PC-9 (cell line): ENCODE data around the gene POLE4. TPM values are rescaled to one million over a fixed set of nuclear protein-coding genes. Genes with fewer than 3 reads are reported as not detected.

Experiments
- BruUV-seq: library from RNA; stranded (reverse); fragments of 400-500 nt; replicated peaks from 2 replicates; lab custom pipeline; 2021; lab: Mats Ljungman, UMichigan
- CTCF ChIA-PET: fragments of 300-600 bp; sonication (Branson Sonifier 250); formaldehyde crosslinking; loops from one replicate; lab custom pipeline; 2022; ENCODE audit warnings: antibody characterized with exemption; lab: Charles Lee
- POLR2A ChIA-PET: fragments of 300-600 bp; sonication (Branson Sonifier 250); formaldehyde crosslinking; loops from one replicate; lab custom pipeline; 2022; ENCODE audit warnings: antibody characterized with exemption; ENCODE audit not compliant: unreplicated experiment; lab: Charles Lee
- DNase-seq, 2 experiments: peaks; one replicate each; pipeline versions ENCODE4 v3.0.0 to v3.0.0-alpha.2; 2015 to 2022; ENCODE audit warnings: mixed read lengths in 1 of 2
- H2AFZ ChIP-seq: fragments of 200-600 bp; sonication (generic); 2 replicates; pipeline ENCODE4 v1.8.1; 2017; ENCODE audit warnings: antibody characterized with exemption
- H3F3A ChIP-seq: fragments of 200-600 bp; sonication (generic); 2 replicates; pipeline ENCODE4 v1.8.1; 2017; ENCODE audit warnings: antibody characterized with exemption, mild to moderate bottlenecking, low read depth; ENCODE audit not compliant: insufficient read depth
- H3K27ac ChIP-seq: fragments of 200-600 bp; sonication (generic); 2 replicates; pipeline ENCODE4 v1.6.1; 2016; ENCODE audit warnings: mixed run types
- H3K27me3 ChIP-seq: fragments of 200-600 bp; sonication (generic); 2 replicates; pipeline ENCODE4 v1.6.1; 2016; ENCODE audit warnings: low read depth, mixed run types; ENCODE audit not compliant: insufficient read depth
- H3K36me3 ChIP-seq: fragments of 200-600 bp; sonication (generic); 2 replicates; pipeline ENCODE4 v1.6.1; 2016; ENCODE audit warnings: low read depth, mixed run types
- H3K4me1 ChIP-seq: fragments of 200-600 bp; sonication (generic); replicated peaks from 2 replicates; pipeline ENCODE4 v1.6.1; 2016; ENCODE audit warnings: mixed run types; ENCODE audit not compliant: insufficient read depth
- H3K4me2 ChIP-seq: fragments of 200-600 bp; sonication (generic); 2 replicates; pipeline ENCODE4 v1.6.1; 2017; ENCODE audit warnings: mixed run types
- H3K4me3 ChIP-seq: fragments of 200-600 bp; sonication (generic); 2 replicates; pipeline ENCODE4 v1.6.1; 2016; ENCODE audit warnings: mixed run types
- H3K79me2 ChIP-seq: fragments of 200-600 bp; sonication (generic); 2 replicates; pipeline ENCODE4 v1.6.1; 2017; ENCODE audit warnings: low read depth, mixed run types
- H3K9me2 ChIP-seq: fragments of 200-600 bp; sonication (generic); 2 replicates; pipeline ENCODE4 v1.8.1; 2017; ENCODE audit warnings: mild to moderate bottlenecking; ENCODE audit not compliant: insufficient read depth
- H3K9me3 ChIP-seq: fragments of 200-600 bp; sonication (generic); 2 replicates; pipeline ENCODE4 v1.8.1; 2016; ENCODE audit warnings: low read depth; ENCODE audit not compliant: insufficient read depth
- H4K20me1 ChIP-seq: fragments of 200-600 bp; sonication (generic); 2 replicates; pipeline ENCODE4 v1.8.1; 2017; ENCODE audit not compliant: insufficient read depth
- CTCF ChIP-seq: fragments of 200-600 bp; sonication (generic); conservative IDR thresholded peaks from 2 replicates; pipeline ENCODE4 v1.6.1; 2017; ENCODE audit warnings: mixed run types, antibody characterized with exemption, mild to moderate bottlenecking, moderate library complexity
- EZH2 ChIP-seq: fragments of 200-600 bp; sonication (generic); IDR thresholded peaks from 2 replicates; pipeline ENCODE4 v1.8.0; 2017; ENCODE audit warnings: antibody characterized with exemption, low read depth
- intact Hi-C: fragments of 100-400 bp; cut with micrococcal nuclease; formaldehyde crosslinking; loops from one replicate; pipeline ENCODE4 v1.10.0; 2022; ENCODE audit not compliant: unreplicated experiment
- total RNA-seq: library from RNA; stranded (reverse); gene quantifications from 2 replicates; pipeline ENCODE4 v1.2.3, GENCODE V29; 2021

Gene POLE4
- total RNA-seq, 1 experiment from 2014 or later = 53.8 TPM

GRCh38 chr2:74991977-74992376 is 33.5 kb downstream of the POLE4 start:
- H3K4me2 ChIP-seq = no peak overlapping the region
- DNase-seq = peak; percentile 35 to 41
- no peak overlapping the region; the same call in 1 of the 2 replicates for H2AFZ ChIP-seq
- no peaks in the 10 kb centered on the region for H3K9me2 ChIP-seq
- H4K20me1 ChIP-seq = no peaks in the 10 kb centered on the region
- peaks cover 2% of the 10 kb centered on the region; the same call in 1 of the 2 replicates for H3K9me3 ChIP-seq
- no peaks in the 10 kb centered on the region for H3K79me2 ChIP-seq
- no TSS peak for BruUV-seq
- POLR2A ChIA-PET = interaction anchor here (0.6 to 0.7 kb wide), 3 partner anchors 98 to 614 kb away, joined by 3 to 5 read pairs (median 3); no protein-coding TSS in a partner anchor
- TF ChIP-seq EZH2 = no peak
- H3K27ac ChIP-seq = no peak overlapping the region
- no peaks in the 10 kb centered on the region for H3K36me3 ChIP-seq
- H3K27me3 ChIP-seq = no peaks in the 10 kb centered on the region
- no peak overlapping the region for H3K4me3 ChIP-seq
- intact Hi-C loops = no loop called here
- CTCF ChIA-PET = interaction anchor here (0.6 kb wide), 1 partner anchor 55 kb away, joined by 6 read pairs; no protein-coding TSS in a partner anchor
- H3K4me1 ChIP-seq = no peaks in the 10 kb centered on the region
- H3F3A ChIP-seq = no peaks in the 10 kb centered on the region

- Histone ChIP-seq H2AFZ (no peak overlapping the region), H3K27me3 (no peaks in the 10 kb centered on the region), H3K4me3 (no peak overlapping the region), H3K4me2 (no peak overlapping the region), H3F3A (no peaks in the 10 kb centered on the region), H3K36me3 (no peaks in the 10 kb centered on the region), H3K79me2 (no peaks in the 10 kb centered on the region), H4K20me1 (no peaks in the 10 kb centered on the region), H3K4me1 (no peaks in the 10 kb centered on the region), H3K9me3 (no peaks in the 10 kb centered on the region), H3K9me2 (no peaks in the 10 kb centered on the region), H3K27ac (no peak overlapping the region)
- DNase-seq = no peak
- POLR2A ChIA-PET = no interaction called here
- intact Hi-C loops = no loop called here
- CTCF ChIA-PET = no interaction called here
- no peak for TF ChIP-seq EZH2
- no peak for TF ChIP-seq CTCF
- no TSS peak for BruUV-seq
Measured at GRCh38 chr2:74999468-74999867, 41.0 kb downstream of the POLE4 start.

GRCh38 chr2:75002007-75002406 is 43.6 kb downstream of the POLE4 start:
- no peak for DNase-seq
- Histone ChIP-seq H3K9me3 (no peaks in the 10 kb centered on the region), H3K4me3 (no peak overlapping the region), H3K4me2 (no peak overlapping the region), H3F3A (no peaks in the 10 kb centered on the region), H3K79me2 (no peaks in the 10 kb centered on the region), H3K36me3 (no peaks in the 10 kb centered on the region), H3K9me2 (no peaks in the 10 kb centered on the region), H4K20me1 (no peaks in the 10 kb centered on the region), H3K27me3 (no peaks in the 10 kb centered on the region), H3K4me1 (no peaks in the 10 kb centered on the region), H3K27ac (no peak overlapping the region), H2AFZ (no peak overlapping the region)
- POLR2A ChIA-PET = no interaction called here
- CTCF ChIA-PET = no interaction called here
- no peak for TF ChIP-seq CTCF
- TF ChIP-seq EZH2 = no peak
- intact Hi-C loops = no loop called here
- BruUV-seq = no TSS peak

- Histone ChIP-seq H3K4me2 (no peak overlapping the region), H3K9me3 (no peaks in the 10 kb centered on the region), H3F3A (no peaks in the 10 kb centered on the region), H3K4me3 (no peak overlapping the region), H4K20me1 (no peaks in the 10 kb centered on the region), H3K27me3 (no peaks in the 10 kb centered on the region), H3K4me1 (no peaks in the 10 kb centered on the region), H3K36me3 (no peaks in the 10 kb centered on the region), H2AFZ (no peak overlapping the region), H3K9me2 (no peaks in the 10 kb centered on the region), H3K79me2 (no peaks in the 10 kb centered on the region), H3K27ac (no peak overlapping the region)
- POLR2A ChIA-PET = no interaction called here
- intact Hi-C loops = no loop called here
- CTCF ChIA-PET = no interaction called here
- DNase-seq = no peak
- TF ChIP-seq CTCF = no peak
- TF ChIP-seq EZH2 = no peak
- BruUV-seq = no TSS peak
Measured at GRCh38 chr2:75003276-75003675, 44.8 kb downstream of the POLE4 start.
